Progenitor cell of endocrine pancreas (in vitro differentiated cells): ENCODE measurements around the gene ZNF182. TPM values are rescaled to one million over a fixed set of nuclear protein-coding genes. Genes with fewer than 3 reads are reported as not detected.
"Not testable (repeated sequence)": the region's sequence is repeated elsewhere in the genome, so short reads cannot be mapped to it uniquely, and the experiment has no call there.

ENCODE experiments used
- DNase-seq: peaks from one replicate; pipeline ENCODE4 v3.0.0; 2021; ENCODE audit warnings: low spot score; ENCODE audit not compliant: unreplicated experiment
- H3K27ac Mint-ChIP-seq: 2 replicates; pipeline ENCODE4 v1.8.0; 2021; ENCODE audit warnings: mild to moderate bottlenecking, moderate library complexity, mixed read lengths
- H3K27me3 Mint-ChIP-seq: 2 replicates; pipeline ENCODE4 v1.8.0; 2021; ENCODE audit warnings: mixed read lengths
- H3K36me3 Mint-ChIP-seq: 2 replicates; pipeline ENCODE4 v1.8.0; 2022; ENCODE audit warnings: mixed read lengths; ENCODE audit not compliant: insufficient read depth
- H3K4me1 Mint-ChIP-seq: 2 replicates; pipeline ENCODE4 v1.8.0; 2021; ENCODE audit warnings: low read depth, mixed read lengths
- H3K4me3 Mint-ChIP-seq: 2 replicates; pipeline ENCODE4 v1.8.0; 2021; ENCODE audit warnings: low read depth, mild to moderate bottlenecking, moderate library complexity, mixed read lengths
- H3K9me3 Mint-ChIP-seq: 2 replicates; pipeline ENCODE4 v1.8.0; 2021; ENCODE audit warnings: low read depth, mixed read lengths
- CTCF ChIP-seq: fragments of 200-600 bp; sonication (generic); IDR thresholded peaks from one replicate; pipeline ENCODE4 v1.5.0; 2021; ENCODE audit warnings: antibody characterized with exemption, mild to moderate bottlenecking; ENCODE audit not compliant: unreplicated experiment
- total RNA-seq: library from RNA; stranded (reverse); gene quantifications from 2 replicates; pipeline ENCODE4 v1.2.1, GENCODE V29; 2021

ZNF182 gene
- total RNA-seq, 1 donor from 2014 or later = 11.0 TPM

- TF ChIP-seq CTCF = no peak
- DNase-seq = no peak
- no peaks in the 10 kb centered on the region for H3K27me3 Mint-ChIP-seq
- peaks cover 8% of the 10 kb centered on the region for H3K4me1 Mint-ChIP-seq
- H3K9me3 Mint-ChIP-seq = peaks cover 15% of the 10 kb centered on the region
- H3K4me3 Mint-ChIP-seq = no peak overlapping the region
- peaks cover 6% of the 10 kb centered on the region for H3K36me3 Mint-ChIP-seq
- H3K27ac Mint-ChIP-seq = no peak overlapping the region
Observed at GRCh38 chrX:48030237-48030636, 26.4 kb upstream of the ZNF182 start.

GRCh38 chrX:48028091-48028490 is 24.3 kb upstream of the ZNF182 start:
- H3K9me3 Mint-ChIP-seq = peaks cover 10% of the 10 kb centered on the region
- H3K4me1 Mint-ChIP-seq = peaks cover 8% of the 10 kb centered on the region
- H3K27ac Mint-ChIP-seq = no peak overlapping the region
- H3K27me3 Mint-ChIP-seq = no peaks in the 10 kb centered on the region
- TF ChIP-seq CTCF = no peak
- no peak for DNase-seq
- peaks cover 4% of the 10 kb centered on the region for H3K36me3 Mint-ChIP-seq
- H3K4me3 Mint-ChIP-seq = no peak overlapping the region

- not testable (repeated sequence) for H3K27ac Mint-ChIP-seq, H3K4me1 Mint-ChIP-seq, H3K4me3 Mint-ChIP-seq, H3K36me3 Mint-ChIP-seq, H3K9me3 Mint-ChIP-seq, H3K27me3 Mint-ChIP-seq, DNase-seq
Observed at GRCh38 chrX:48027545-48027944, 23.8 kb upstream of the ZNF182 start.

- no peak overlapping the region for H3K4me3 Mint-ChIP-seq
Observed at GRCh38 chrX:48025561-48025960, 21.8 kb upstream of the ZNF182 start.

GRCh38 chrX:48022738-48023137 is 18.9 kb upstream of the ZNF182 start:
- H3K27ac Mint-ChIP-seq = peak overlapping the region; percentile 76
- peaks cover 2% of the 10 kb centered on the region for H3K36me3 Mint-ChIP-seq
- peaks cover 7% of the 10 kb centered on the region for H3K9me3 Mint-ChIP-seq
- no peak for DNase-seq
- peaks cover 5% of the 10 kb centered on the region for H3K4me1 Mint-ChIP-seq
- no peak for TF ChIP-seq CTCF
- peak overlapping the region; percentile 50 for H3K4me3 Mint-ChIP-seq
- H3K27me3 Mint-ChIP-seq = no peaks in the 10 kb centered on the region

More at GRCh38 chrX:48025561-48025960, 21.8 kb upstream of the ZNF182 start:
- peak; percentile 59 for TF ChIP-seq CTCF
- Mint-ChIP-seq H3K9me3 (peaks cover 7% of the 10 kb centered on the region), H3K36me3 (peaks cover 2% of the 10 kb centered on the region), H3K4me1 (peaks cover 7% of the 10 kb centered on the region), H3K27ac (no peak overlapping the region), H3K27me3 (no peaks in the 10 kb centered on the region)
- DNase-seq = no peak

- H3K4me1 Mint-ChIP-seq = peaks cover 5% of the 10 kb centered on the region
- no peak for DNase-seq
- peaks cover 7% of the 10 kb centered on the region for H3K9me3 Mint-ChIP-seq
- TF ChIP-seq CTCF = no peak
- H3K36me3 Mint-ChIP-seq = peaks cover 2% of the 10 kb centered on the region
- H3K27me3 Mint-ChIP-seq = no peaks in the 10 kb centered on the region
- peak overlapping the region; percentile 76 for H3K27ac Mint-ChIP-seq
- H3K4me3 Mint-ChIP-seq = no peak overlapping the region
Observed at GRCh38 chrX:48022100-48022499, 18.3 kb upstream of the ZNF182 start.
